Measurements from ENCODE around the gene INPP5J.

Gene INPP5J

GRCh38 chr22:31088233-31088986 is 34.4 kb upstream of the INPP5J start:
- DNase-seq (ENCODE audit: low read depth): no peak
- H3K4me3 ChIP-seq (ENCODE audit: low read depth, low read length): no peak overlapping the region

GRCh38 chr22:31089160-31090100 is 33.3 kb upstream of the INPP5J start:
- no peak overlapping the region for H3K4me3 ChIP-seq (ENCODE audit: low read depth, low read length)
- no peak for TF ChIP-seq POLR2A (IDR thresholded peaks at IDR 0.05; ENCODE audit: extremely low read depth, insufficient read length)
- peak; percentile 82 for TF ChIP-seq CTCF (IDR thresholded peaks at IDR 0.05; ENCODE audit: low read depth, low read length)
- DNase-seq (ENCODE audit: low read depth): peak; percentile 53

More at GRCh38 chr22:31088233-31088986, 34.4 kb upstream of the INPP5J start:
- TF ChIP-seq MYC (IDR thresholded peaks at IDR 0.05; ENCODE audit: low read depth, low read length): no peak
- TF ChIP-seq, protein P1, sequence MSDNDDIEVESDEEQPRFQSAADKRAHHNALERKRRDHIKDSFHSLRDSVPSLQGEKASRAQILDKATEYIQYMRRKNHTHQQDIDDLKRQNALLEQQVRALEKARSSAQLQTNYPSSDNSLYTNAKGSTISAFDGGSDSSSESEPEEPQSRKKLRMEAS (IDR thresholded peaks at IDR 0.05; ENCODE audit: low read depth, low read length): no peak
- TF ChIP-seq POLR2A (IDR thresholded peaks at IDR 0.05; ENCODE audit: extremely low read depth, insufficient read length): no peak
- no peak for TF ChIP-seq CTCF (IDR thresholded peaks at IDR 0.05; ENCODE audit: low read depth, low read length)

DNA sequence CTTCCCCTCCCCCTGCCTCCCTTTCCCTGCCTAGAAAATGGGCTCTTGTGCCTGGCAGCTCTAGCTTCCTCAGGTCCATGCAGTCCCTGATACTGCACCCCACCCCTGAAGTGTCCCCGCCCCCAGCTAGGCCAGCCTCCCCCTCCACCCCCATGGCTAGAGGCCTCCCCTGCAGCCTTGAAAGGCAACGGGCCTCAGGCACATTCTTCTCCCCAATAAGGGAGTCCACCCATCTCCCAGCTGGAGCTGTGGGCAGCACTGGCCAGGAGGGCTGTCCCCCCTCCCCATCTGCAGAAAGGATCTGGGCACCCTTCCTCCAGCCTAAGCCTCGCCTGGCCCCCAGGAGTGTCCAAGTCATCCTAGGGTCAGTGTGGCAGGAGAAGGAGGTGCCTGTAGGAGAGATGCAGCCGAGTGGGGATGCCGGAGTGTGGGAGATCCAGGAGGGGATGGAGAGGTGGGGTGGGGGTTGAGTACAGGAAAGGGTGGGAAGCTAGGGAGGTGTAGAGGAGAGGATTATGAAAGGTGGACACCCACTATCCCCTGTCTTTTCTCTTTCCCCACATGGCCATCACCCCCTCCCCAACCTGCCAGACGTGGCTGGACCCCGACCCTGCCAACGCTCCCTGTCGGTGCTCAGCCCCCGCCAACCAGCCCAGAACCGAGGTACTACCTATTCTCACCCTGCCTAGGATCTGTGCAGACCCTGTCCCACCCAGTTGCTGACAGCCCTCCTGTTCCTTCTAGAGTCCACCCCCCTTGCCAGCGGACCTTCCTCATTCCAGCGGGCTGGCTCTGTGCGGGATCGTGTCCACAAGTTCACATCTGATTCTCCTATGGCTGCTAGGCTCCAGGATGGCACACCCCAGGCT is 32.3 kb upstream of the INPP5J start:
- no peak for DNase-seq (ENCODE audit: low read depth)
- TF ChIP-seq POLR2A (IDR thresholded peaks at IDR 0.05; ENCODE audit: extremely low read depth, insufficient read length) (no peak), CTCF (IDR thresholded peaks at IDR 0.05; ENCODE audit: low read depth, low read length) (no peak), MYC (IDR thresholded peaks at IDR 0.05; ENCODE audit: low read depth, low read length) (no peak)
- TF ChIP-seq, protein P1 (IDR thresholded peaks at IDR 0.05; ENCODE audit: low read depth, low read length): no peak
- H3K4me3 ChIP-seq (ENCODE audit: low read depth, low read length): no peak overlapping the region

DNA sequence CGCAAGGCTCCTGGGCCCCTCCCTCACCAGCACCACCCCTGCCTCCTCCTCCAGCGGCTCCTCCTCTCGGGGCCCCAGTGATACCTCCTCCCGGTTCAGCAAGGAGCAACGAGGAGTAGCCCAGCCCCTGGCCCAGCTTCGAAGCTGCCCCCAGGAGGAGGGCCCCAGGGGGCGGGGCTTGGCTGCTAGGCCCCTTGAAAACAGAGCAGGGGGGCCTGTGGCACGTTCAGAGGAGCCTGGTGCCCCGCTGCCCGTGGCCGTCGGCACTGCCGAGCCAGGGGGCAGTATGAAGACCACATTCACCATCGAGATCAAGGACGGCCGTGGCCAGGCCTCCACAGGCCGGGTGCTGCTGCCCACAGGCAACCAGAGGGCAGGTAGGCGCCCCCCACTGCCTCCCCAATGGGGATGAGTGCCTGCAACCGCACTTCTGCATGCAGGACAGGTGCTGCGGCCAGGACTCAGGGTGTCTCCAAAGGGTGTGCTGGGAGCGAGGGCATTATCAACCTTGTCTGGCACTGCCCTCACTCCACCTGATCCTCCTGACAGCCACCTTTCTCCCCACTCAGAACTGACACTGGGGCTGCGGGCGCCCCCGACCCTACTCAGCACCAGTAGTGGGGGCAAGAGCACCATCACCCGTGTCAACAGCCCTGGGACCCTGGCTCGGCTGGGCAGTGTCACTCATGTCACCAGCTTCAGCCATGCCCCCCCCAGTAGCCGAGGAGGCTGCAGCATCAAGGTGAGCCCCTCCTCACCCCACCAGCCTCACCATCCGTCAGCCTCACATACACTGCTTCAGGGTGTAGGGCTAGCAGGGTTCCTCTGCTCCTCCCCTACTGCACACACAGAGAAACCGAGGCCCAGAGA is 31.4 kb upstream of the INPP5J start:
- H3K4me3 ChIP-seq (ENCODE audit: low read depth, low read length): no peak overlapping the region
- no peak for TF ChIP-seq POLR2A (IDR thresholded peaks at IDR 0.05; ENCODE audit: extremely low read depth, insufficient read length)
- TF ChIP-seq MYC (IDR thresholded peaks at IDR 0.05; ENCODE audit: low read depth, low read length): no peak
- TF ChIP-seq, protein P1 (IDR thresholded peaks at IDR 0.05; ENCODE audit: low read depth, low read length): no peak
- TF ChIP-seq CTCF (IDR thresholded peaks at IDR 0.05; ENCODE audit: low read depth, low read length): no peak
- DNase-seq (ENCODE audit: low read depth): no peak

GRCh38 chr22:31092161-31092560 is 30.6 kb upstream of the INPP5J start:
- TF ChIP-seq POLR2A (IDR thresholded peaks at IDR 0.05; ENCODE audit: extremely low read depth, insufficient read length) (no peak), MYC (IDR thresholded peaks at IDR 0.05; ENCODE audit: low read depth, low read length) (no peak), CTCF (IDR thresholded peaks at IDR 0.05; ENCODE audit: low read depth, low read length) (no peak)
- TF ChIP-seq, protein P1 (IDR thresholded peaks at IDR 0.05; ENCODE audit: low read depth, low read length): no peak
- DNase-seq (ENCODE audit: low read depth): no peak
- no peak overlapping the region for H3K4me3 ChIP-seq (ENCODE audit: low read depth, low read length)
